ENCODE measurements around the gene BDH1.

GRCh38 chr3:197591816-197592215 is 36.0 kb upstream of the BDH1 start:
- TF ChIP-seq, protein P1, sequence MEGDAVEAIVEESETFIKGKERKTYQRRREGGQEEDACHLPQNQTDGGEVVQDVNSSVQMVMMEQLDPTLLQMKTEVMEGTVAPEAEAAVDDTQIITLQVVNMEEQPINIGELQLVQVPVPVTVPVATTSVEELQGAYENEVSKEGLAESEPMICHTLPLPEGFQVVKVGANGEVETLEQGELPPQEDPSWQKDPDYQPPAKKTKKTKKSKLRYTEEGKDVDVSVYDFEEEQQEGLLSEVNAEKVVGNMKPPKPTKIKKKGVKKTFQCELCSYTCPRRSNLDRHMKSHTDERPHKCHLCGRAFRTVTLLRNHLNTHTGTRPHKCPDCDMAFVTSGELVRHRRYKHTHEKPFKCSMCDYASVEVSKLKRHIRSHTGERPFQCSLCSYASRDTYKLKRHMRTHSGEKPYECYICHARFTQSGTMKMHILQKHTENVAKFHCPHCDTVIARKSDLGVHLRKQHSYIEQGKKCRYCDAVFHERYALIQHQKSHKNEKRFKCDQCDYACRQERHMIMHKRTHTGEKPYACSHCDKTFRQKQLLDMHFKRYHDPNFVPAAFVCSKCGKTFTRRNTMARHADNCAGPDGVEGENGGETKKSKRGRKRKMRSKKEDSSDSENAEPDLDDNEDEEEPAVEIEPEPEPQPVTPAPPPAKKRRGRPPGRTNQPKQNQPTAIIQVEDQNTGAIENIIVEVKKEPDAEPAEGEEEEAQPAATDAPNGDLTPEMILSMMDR (conservative IDR thresholded peaks at IDR 0.05; ENCODE audit: low read depth, low read length) = no peak
- no peak for TF ChIP-seq EZH2 (IDR thresholded peaks at IDR 0.05; ENCODE audit: borderline replicate concordance, low read depth, low read length, poor library complexity, severe bottlenecking)

Measured in A673 (cell line).